Measurements from ENCODE around the gene TBXA2R. TPM values are rescaled to one million over a fixed set of nuclear protein-coding genes. Genes with fewer than 3 reads are reported as not detected.
A peak's percentile ranks its signal among the peaks of the same experiment; 100 is the strongest.

TBXA2R gene
- total RNA-seq, 1 donor from 2014 or later = 0.39 TPM

DNA sequence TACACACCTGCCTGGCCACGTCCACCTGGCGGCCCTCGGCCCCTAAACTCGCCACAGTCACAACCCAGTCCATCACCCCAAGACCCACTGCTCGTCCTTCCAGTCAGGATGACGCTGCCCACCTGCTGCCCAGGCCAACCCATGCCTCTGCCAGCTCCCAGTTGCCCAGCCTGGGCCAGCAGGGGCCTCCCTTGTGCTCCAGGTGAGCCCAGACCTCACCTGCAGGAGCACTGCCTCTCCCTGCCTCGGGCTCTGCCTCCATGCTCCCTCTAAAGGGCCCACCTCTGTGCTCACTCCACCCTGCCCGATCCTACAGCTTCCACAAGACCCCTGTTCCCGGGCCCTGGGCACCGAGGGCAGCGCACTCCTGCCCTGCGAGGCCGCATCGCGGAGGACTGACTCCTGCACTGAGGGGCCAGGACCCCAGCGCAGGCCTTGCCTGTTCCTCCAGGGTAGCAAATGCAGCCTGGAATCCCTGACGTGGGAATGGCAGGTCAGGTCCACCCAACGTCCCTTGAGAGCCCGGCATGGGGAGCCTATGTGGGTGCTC is 27.9 kb upstream of the TBXA2R start:
- H3K79me2 ChIP-seq (ENCODE audit: insufficient read depth, low read length) = no peaks in the 10 kb centered on the region
- H3K27me3 ChIP-seq (ENCODE audit: insufficient read depth, low read length) = no peaks in the 10 kb centered on the region
- peaks cover 9% of the 10 kb centered on the region for H3K36me3 Mint-ChIP-seq (ENCODE audit: low read depth, unreplicated experiment)
- H3K9me3 ChIP-seq (ENCODE audit: insufficient read depth, low read depth, low read length) = no peaks in the 10 kb centered on the region
- H4K20me1 ChIP-seq (ENCODE audit: insufficient read depth, low read length) = no peaks in the 10 kb centered on the region
- no peaks in the 10 kb centered on the region for H3K4me1 ChIP-seq (ENCODE audit: insufficient read depth, low read length)
- no peak for FAIRE-seq
- no peak for DNase-seq (ENCODE audit: low read depth)
- H3K27ac ChIP-seq (ENCODE audit: low read depth, low read length) = no peak overlapping the region
- peaks cover 3% of the 10 kb centered on the region for H3K36me3 ChIP-seq (ENCODE audit: insufficient read depth, low read length)
- H3K27me3 Mint-ChIP-seq (ENCODE audit: low read depth, unreplicated experiment) = no peaks in the 10 kb centered on the region
- H3K27ac Mint-ChIP-seq (ENCODE audit: unreplicated experiment) = peak overlapping the region; percentile 58
- H2AFZ ChIP-seq (ENCODE audit: low read depth, low read length) = no peak overlapping the region
- no peak for TF ChIP-seq EZH2 (IDR thresholded peaks at IDR 0.05; ENCODE audit: insufficient read depth, low read length)
- TF ChIP-seq, protein P1, sequence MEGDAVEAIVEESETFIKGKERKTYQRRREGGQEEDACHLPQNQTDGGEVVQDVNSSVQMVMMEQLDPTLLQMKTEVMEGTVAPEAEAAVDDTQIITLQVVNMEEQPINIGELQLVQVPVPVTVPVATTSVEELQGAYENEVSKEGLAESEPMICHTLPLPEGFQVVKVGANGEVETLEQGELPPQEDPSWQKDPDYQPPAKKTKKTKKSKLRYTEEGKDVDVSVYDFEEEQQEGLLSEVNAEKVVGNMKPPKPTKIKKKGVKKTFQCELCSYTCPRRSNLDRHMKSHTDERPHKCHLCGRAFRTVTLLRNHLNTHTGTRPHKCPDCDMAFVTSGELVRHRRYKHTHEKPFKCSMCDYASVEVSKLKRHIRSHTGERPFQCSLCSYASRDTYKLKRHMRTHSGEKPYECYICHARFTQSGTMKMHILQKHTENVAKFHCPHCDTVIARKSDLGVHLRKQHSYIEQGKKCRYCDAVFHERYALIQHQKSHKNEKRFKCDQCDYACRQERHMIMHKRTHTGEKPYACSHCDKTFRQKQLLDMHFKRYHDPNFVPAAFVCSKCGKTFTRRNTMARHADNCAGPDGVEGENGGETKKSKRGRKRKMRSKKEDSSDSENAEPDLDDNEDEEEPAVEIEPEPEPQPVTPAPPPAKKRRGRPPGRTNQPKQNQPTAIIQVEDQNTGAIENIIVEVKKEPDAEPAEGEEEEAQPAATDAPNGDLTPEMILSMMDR (IDR thresholded peaks at IDR 0.05; ENCODE audit: insufficient read depth, low read depth, low read length) = no peak
- no peaks in the 10 kb centered on the region for H3K4me1 Mint-ChIP-seq (ENCODE audit: low read depth, unreplicated experiment)
- no peak overlapping the region for H3K4me3 ChIP-seq (ENCODE audit: insufficient read depth, low read depth, low read length)
- no peak overlapping the region for H3K9ac ChIP-seq (ENCODE audit: low read length)
- H3K4me2 ChIP-seq (ENCODE audit: low read length) = no peak overlapping the region
- no peak overlapping the region for H3K4me3 Mint-ChIP-seq (ENCODE audit: unreplicated experiment)
- H3K9me3 Mint-ChIP-seq (ENCODE audit: unreplicated experiment) = no peaks in the 10 kb centered on the region

DNA sequence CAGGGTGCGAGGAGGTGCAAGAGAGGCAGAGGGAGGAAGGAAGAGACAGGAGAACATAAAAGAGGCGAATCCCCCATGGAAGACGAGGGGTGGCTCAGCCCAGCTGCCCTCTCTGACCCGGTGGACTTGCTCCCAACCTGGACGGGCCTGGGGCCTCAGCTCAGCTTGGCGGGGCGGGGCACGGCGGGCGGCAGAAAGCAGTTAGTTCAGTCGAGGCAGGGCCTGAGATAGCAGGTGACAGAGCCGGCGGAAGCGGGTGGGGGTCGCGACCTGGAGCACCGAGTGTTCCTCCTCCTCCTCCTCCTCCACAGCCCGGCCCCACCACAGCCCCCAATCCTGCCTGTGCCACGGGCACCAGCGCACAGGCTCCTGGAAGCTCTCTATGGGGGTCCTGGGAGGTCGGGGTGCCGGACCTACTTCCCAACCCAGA is 26.9 kb upstream of the TBXA2R start:
- H3K9ac ChIP-seq (ENCODE audit: low read length) = no peak overlapping the region
- no peaks in the 10 kb centered on the region for H3K9me3 ChIP-seq (ENCODE audit: insufficient read depth, low read depth, low read length)
- Mint-ChIP-seq H3K4me1 (ENCODE audit: low read depth, unreplicated experiment) (no peaks in the 10 kb centered on the region), H3K36me3 (ENCODE audit: low read depth, unreplicated experiment) (peaks cover 5% of the 10 kb centered on the region), H3K4me3 (ENCODE audit: unreplicated experiment) (no peak overlapping the region), H3K27me3 (ENCODE audit: low read depth, unreplicated experiment) (no peaks in the 10 kb centered on the region), H3K9me3 (ENCODE audit: unreplicated experiment) (no peaks in the 10 kb centered on the region), H3K27ac (ENCODE audit: unreplicated experiment) (no peak overlapping the region)
- H3K4me3 ChIP-seq (ENCODE audit: insufficient read depth, low read depth, low read length) = no peak overlapping the region
- no peak for TF ChIP-seq EZH2 (IDR thresholded peaks at IDR 0.05; ENCODE audit: insufficient read depth, low read length)
- TF ChIP-seq, protein P1 (IDR thresholded peaks at IDR 0.05; ENCODE audit: insufficient read depth, low read depth, low read length) = no peak
- H2AFZ ChIP-seq (ENCODE audit: low read depth, low read length) = no peak overlapping the region
- no peaks in the 10 kb centered on the region for H4K20me1 ChIP-seq (ENCODE audit: insufficient read depth, low read length)
- no peaks in the 10 kb centered on the region for H3K27me3 ChIP-seq (ENCODE audit: insufficient read depth, low read length)
- no peaks in the 10 kb centered on the region for H3K4me1 ChIP-seq (ENCODE audit: insufficient read depth, low read length)
- H3K79me2 ChIP-seq (ENCODE audit: insufficient read depth, low read length) = no peaks in the 10 kb centered on the region
- no peak for DNase-seq (ENCODE audit: low read depth)
- FAIRE-seq = no peak
- H3K4me2 ChIP-seq (ENCODE audit: low read length) = no peak overlapping the region
- H3K27ac ChIP-seq (ENCODE audit: low read depth, low read length) = no peak overlapping the region
- H3K36me3 ChIP-seq (ENCODE audit: insufficient read depth, low read length) = no peaks in the 10 kb centered on the region

DNA sequence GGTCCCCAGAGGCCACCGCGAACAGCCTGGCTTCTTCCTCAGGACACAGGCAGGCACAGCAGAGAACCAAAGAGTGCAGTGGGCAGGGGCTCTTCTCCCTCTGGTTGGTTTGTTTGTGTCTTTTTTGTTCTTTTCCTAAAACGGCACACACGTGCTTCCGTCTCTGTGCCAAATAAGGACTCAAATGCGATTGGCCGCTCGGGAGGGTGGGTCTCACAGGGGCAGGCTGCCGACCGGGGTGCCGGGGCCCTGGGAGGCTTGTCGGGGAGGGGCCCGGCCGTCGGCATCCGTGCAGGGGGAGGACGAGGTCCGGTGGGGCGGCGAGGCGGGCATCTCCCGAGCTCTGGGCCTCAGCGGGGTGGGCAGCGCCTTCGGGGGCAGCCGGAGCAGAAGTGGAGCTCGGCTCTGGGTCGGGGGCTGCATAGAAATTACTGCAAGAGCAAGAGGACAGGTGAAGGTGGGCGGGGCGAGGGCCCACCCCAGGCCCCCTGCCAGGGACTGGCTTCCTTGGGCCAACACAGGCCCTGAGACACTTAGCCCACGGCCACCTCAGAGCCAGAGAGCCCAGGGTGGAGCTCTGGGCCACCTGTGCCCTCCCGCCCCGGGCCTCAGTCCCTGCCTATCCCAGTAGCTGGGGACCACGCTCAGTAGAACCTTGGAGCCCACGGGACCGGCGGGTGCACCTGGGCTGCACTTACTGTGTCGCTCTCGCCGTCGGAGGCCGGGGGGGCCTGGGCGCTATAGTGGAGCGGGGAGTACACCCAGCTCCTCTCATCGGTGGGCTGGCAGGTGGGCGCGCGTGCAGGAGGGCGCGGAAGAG is 26.3 kb upstream of the TBXA2R start:
- Histone ChIP-seq H3K9me3 (ENCODE audit: insufficient read depth, low read depth, low read length) (no peaks in the 10 kb centered on the region), H3K27ac (ENCODE audit: low read depth, low read length) (no peak overlapping the region), H3K4me1 (ENCODE audit: insufficient read depth, low read length) (no peaks in the 10 kb centered on the region), H4K20me1 (ENCODE audit: insufficient read depth, low read length) (no peaks in the 10 kb centered on the region), H2AFZ (ENCODE audit: low read depth, low read length) (no peak overlapping the region), H3K4me3 (ENCODE audit: insufficient read depth, low read depth, low read length) (no peak overlapping the region), H3K9ac (ENCODE audit: low read length) (no peak overlapping the region), H3K27me3 (ENCODE audit: insufficient read depth, low read length) (no peaks in the 10 kb centered on the region), H3K36me3 (ENCODE audit: insufficient read depth, low read length) (no peaks in the 10 kb centered on the region), H3K79me2 (ENCODE audit: insufficient read depth, low read length) (no peaks in the 10 kb centered on the region), H3K4me2 (ENCODE audit: low read length) (no peak overlapping the region)
- Mint-ChIP-seq H3K27me3 (ENCODE audit: low read depth, unreplicated experiment) (no peaks in the 10 kb centered on the region), H3K4me3 (ENCODE audit: unreplicated experiment) (no peak overlapping the region), H3K36me3 (ENCODE audit: low read depth, unreplicated experiment) (peaks cover 4% of the 10 kb centered on the region), H3K27ac (ENCODE audit: unreplicated experiment) (no peak overlapping the region), H3K9me3 (ENCODE audit: unreplicated experiment) (no peaks in the 10 kb centered on the region), H3K4me1 (ENCODE audit: low read depth, unreplicated experiment) (no peaks in the 10 kb centered on the region)
- no peak for TF ChIP-seq EZH2 (IDR thresholded peaks at IDR 0.05; ENCODE audit: insufficient read depth, low read length)
- TF ChIP-seq, protein P1 (IDR thresholded peaks at IDR 0.05; ENCODE audit: insufficient read depth, low read depth, low read length) = no peak
- DNase-seq (ENCODE audit: low read depth) (no peak), FAIRE-seq (no peak)

Data from astrocyte (in vitro differentiated cells and primary cell).